ENCODE measurements around the gene RBBP8NL.
A peak's percentile ranks its signal among the peaks of the same experiment; 100 is the strongest.

DNA sequence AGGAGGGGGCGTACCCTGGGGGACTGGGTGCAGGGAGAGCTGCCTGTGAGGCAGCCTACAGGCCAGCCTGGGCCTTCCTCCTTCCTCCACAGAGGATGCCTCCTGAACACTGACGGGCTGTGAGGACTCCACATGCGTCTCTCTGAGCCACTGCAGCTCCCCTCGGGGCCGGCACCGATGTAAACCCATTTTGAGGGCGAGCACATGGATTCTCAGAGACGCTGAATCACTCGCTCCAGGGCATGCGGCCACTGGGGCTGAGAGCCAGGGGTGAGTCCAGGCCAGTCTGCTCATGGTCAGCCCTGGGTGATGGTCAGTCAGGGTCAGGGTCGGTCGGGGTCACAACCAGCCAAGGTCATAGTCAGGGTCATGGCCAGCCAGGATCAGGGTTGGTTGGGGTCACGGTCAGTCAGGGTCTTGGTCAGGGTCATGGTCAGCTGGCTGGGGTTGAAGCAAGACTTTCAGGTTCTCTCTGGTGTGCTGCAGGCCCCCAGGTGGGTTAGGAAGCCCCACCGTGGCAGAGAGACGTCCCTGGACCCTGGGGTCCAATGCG is 14.7 kb upstream of the RBBP8NL start:
- TF ChIP-seq, protein P1, sequence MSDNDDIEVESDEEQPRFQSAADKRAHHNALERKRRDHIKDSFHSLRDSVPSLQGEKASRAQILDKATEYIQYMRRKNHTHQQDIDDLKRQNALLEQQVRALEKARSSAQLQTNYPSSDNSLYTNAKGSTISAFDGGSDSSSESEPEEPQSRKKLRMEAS (CRISPR knock-in tag; IDR thresholded peaks at IDR 0.05) = peak; percentile 78
- TF ChIP-seq, protein P2, sequence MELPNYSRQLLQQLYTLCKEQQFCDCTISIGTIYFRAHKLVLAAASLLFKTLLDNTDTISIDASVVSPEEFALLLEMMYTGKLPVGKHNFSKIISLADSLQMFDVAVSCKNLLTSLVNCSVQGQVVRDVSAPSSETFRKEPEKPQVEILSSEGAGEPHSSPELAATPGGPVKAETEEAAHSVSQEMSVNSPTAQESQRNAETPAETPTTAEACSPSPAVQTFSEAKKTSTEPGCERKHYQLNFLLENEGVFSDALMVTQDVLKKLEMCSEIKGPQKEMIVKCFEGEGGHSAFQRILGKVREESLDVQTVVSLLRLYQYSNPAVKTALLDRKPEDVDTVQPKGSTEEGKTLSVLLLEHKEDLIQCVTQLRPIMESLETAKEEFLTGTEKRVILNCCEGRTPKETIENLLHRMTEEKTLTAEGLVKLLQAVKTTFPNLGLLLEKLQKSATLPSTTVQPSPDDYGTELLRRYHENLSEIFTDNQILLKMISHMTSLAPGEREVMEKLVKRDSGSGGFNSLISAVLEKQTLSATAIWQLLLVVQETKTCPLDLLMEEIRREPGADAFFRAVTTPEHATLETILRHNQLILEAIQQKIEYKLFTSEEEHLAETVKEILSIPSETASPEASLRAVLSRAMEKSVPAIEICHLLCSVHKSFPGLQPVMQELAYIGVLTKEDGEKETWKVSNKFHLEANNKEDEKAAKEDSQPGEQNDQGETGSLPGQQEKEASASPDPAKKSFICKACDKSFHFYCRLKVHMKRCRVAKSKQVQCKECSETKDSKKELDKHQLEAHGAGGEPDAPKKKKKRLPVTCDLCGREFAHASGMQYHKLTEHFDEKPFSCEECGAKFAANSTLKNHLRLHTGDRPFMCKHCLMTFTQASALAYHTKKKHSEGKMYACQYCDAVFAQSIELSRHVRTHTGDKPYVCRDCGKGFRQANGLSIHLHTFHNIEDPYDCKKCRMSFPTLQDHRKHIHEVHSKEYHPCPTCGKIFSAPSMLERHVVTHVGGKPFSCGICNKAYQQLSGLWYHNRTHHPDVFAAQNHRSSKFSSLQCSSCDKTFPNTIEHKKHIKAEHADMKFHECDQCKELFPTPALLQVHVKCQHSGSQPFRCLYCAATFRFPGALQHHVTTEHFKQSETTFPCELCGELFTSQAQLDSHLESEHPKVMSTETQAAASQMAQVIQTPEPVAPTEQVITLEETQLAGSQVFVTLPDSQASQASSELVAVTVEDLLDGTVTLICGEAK (IDR thresholded peaks at IDR 0.05) = no peak
- TF ChIP-seq, protein P2 (CRISPR knock-in tag; IDR thresholded peaks at IDR 0.05) = no peak
- TF ChIP-seq MXI1 (IDR thresholded peaks at IDR 0.05; ENCODE audit: low read depth, low read length) (no peak), CREB1 (IDR thresholded peaks at IDR 0.05) (no peak), CREB1 (CRISPR knock-in tag; IDR thresholded peaks at IDR 0.05) (no peak), EHMT2 (IDR thresholded peaks at IDR 0.05) (no peak), TAL1 (IDR thresholded peaks at IDR 0.05) (no peak), SMARCA4 (IDR thresholded peaks at IDR 0.05) (no peak), RFX5 (IDR thresholded peaks at IDR 0.05; ENCODE audit: low read depth, low read length) (no peak), TAF7 (tag; IDR thresholded peaks at IDR 0.05) (no peak), TCF7L2 (IDR thresholded peaks at IDR 0.05; ENCODE audit: low read depth, low read length) (no peak)
- TF ChIP-seq, protein P3, sequence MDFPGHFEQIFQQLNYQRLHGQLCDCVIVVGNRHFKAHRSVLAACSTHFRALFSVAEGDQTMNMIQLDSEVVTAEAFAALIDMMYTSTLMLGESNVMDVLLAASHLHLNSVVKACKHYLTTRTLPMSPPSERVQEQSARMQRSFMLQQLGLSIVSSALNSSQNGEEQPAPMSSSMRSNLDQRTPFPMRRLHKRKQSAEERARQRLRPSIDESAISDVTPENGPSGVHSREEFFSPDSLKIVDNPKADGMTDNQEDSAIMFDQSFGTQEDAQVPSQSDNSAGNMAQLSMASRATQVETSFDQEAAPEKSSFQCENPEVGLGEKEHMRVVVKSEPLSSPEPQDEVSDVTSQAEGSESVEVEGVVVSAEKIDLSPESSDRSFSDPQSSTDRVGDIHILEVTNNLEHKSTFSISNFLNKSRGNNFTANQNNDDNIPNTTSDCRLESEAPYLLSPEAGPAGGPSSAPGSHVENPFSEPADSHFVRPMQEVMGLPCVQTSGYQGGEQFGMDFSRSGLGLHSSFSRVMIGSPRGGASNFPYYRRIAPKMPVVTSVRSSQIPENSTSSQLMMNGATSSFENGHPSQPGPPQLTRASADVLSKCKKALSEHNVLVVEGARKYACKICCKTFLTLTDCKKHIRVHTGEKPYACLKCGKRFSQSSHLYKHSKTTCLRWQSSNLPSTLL (IDR thresholded peaks at IDR 0.05) = no peak
- TF ChIP-seq, protein P4, sequence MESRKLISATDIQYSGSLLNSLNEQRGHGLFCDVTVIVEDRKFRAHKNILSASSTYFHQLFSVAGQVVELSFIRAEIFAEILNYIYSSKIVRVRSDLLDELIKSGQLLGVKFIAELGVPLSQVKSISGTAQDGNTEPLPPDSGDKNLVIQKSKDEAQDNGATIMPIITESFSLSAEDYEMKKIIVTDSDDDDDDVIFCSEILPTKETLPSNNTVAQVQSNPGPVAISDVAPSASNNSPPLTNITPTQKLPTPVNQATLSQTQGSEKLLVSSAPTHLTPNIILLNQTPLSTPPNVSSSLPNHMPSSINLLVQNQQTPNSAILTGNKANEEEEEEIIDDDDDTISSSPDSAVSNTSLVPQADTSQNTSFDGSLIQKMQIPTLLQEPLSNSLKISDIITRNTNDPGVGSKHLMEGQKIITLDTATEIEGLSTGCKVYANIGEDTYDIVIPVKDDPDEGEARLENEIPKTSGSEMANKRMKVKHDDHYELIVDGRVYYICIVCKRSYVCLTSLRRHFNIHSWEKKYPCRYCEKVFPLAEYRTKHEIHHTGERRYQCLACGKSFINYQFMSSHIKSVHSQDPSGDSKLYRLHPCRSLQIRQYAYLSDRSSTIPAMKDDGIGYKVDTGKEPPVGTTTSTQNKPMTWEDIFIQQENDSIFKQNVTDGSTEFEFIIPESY (CRISPR knock-in tag; IDR thresholded peaks at IDR 0.05) = no peak

Measured in K562 (cell line).